OCI-LY3 (cell line): Measurements from ENCODE around the gene RNF112.

ENCODE experiments used
- H2AFZ ChIP-seq: fragments of 200-600, 300-600 bp; shearing (Covaris generic); 2 replicates; pipeline ENCODE4 v1.6.0; 2014; ENCODE audit warnings: antibody characterized with exemption, low read depth, low read length
- H3K27ac ChIP-seq: fragments of 200-600, 300-600 bp; sonication (generic); 2 replicates; pipeline ENCODE4 v1.5.1; 2014; ENCODE audit warnings: mild to moderate bottlenecking, low read length, moderate library complexity, mixed read lengths
- H3K27me3 ChIP-seq: fragments of 200-600, 300-600 bp; sonication (generic); 2 replicates; pipeline ENCODE4 v1.6.1; 2014; ENCODE audit warnings: low read depth, low read length, mixed read lengths
- H3K36me3 ChIP-seq: fragments of 200-600, 300-600 bp; sonication (generic); replicated peaks from 2 replicates; pipeline ENCODE3; 2014; ENCODE audit warnings: low read depth, low read length, mixed read lengths
- H3K4me1 ChIP-seq: fragments of 300-600, 200-600 bp; sonication (generic); 2 replicates; pipeline ENCODE4 v1.6.1; 2014; ENCODE audit warnings: low read length, mixed read lengths
- H3K4me2 ChIP-seq: fragments of 200-600, 300-600 bp; sonication (generic); 2 replicates; pipeline ENCODE4 v1.6.1; 2014; ENCODE audit warnings: low read length, mixed read lengths
- H3K4me3 ChIP-seq: fragments of 300-600, 200-600 bp; sonication (generic); 2 replicates; pipeline ENCODE4 v1.5.1; 2014; ENCODE audit warnings: antibody characterized with exemption, mild to moderate bottlenecking, low read length, moderate library complexity
- H3K79me2 ChIP-seq: fragments of 300-600, 200-600 bp; shearing (Covaris generic); 2 replicates; pipeline ENCODE4 v1.6.1; 2014; ENCODE audit warnings: mild to moderate bottlenecking, low read length, mixed read lengths
- H3K9ac ChIP-seq: fragments of 300-600, 200-600 bp; shearing (Covaris generic); 2 replicates; pipeline ENCODE4 v1.6.0; 2014; ENCODE audit warnings: mild to moderate bottlenecking, low read length, moderate library complexity
- H3K9me3 ChIP-seq: fragments of 200-600, 300-600 bp; shearing (Covaris generic); 2 replicates; pipeline ENCODE4 v1.6.1; 2014; ENCODE audit warnings: low read length, mixed read lengths; ENCODE audit not compliant: insufficient read depth
- H4K20me1 ChIP-seq: fragments of 200-600, 300-600 bp; sonication (generic); 2 replicates; pipeline ENCODE4 v1.6.1; 2016; ENCODE audit warnings: low read length, mixed read lengths; ENCODE audit not compliant: insufficient read depth
- EZH2phosphoT487 ChIP-seq: fragments of 200-600 bp; shearing (Covaris generic); IDR thresholded peaks from 2 replicates; pipeline ENCODE4 v1.6.1; 2018; ENCODE audit warnings: antibody characterized with exemption, mixed run types, low read depth
- TF ChIP-seq, protein P1 (sequence below): fragments of 200-600, 300-600 bp; sonication (generic); IDR thresholded peaks from 2 replicates; pipeline ENCODE4 v1.5.1; 2014; ENCODE audit warnings: antibody characterized with exemption, low read length, low read depth

RNF112 gene

DNA sequence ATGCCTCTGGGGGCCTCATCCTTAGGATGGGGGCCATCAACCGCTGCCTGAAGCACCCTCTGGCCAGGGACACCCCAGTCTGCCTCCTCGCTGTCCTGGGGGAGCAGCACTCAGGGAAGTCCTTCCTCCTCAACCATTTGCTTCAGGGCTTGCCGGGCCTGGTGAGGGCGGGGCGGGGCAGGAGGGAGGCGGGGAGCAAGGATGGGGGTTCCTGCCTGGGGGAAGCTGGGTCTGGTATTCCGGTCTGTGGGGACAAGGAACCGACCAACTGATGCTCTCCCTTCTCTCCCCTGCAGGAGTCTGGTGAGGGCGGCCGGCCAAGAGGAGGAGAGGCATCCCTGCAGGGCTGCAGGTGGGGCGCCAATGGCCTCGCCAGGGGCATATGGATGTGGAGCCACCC is 2.0 kb downstream of the RNF112 start:
- TF ChIP-seq, protein P1, sequence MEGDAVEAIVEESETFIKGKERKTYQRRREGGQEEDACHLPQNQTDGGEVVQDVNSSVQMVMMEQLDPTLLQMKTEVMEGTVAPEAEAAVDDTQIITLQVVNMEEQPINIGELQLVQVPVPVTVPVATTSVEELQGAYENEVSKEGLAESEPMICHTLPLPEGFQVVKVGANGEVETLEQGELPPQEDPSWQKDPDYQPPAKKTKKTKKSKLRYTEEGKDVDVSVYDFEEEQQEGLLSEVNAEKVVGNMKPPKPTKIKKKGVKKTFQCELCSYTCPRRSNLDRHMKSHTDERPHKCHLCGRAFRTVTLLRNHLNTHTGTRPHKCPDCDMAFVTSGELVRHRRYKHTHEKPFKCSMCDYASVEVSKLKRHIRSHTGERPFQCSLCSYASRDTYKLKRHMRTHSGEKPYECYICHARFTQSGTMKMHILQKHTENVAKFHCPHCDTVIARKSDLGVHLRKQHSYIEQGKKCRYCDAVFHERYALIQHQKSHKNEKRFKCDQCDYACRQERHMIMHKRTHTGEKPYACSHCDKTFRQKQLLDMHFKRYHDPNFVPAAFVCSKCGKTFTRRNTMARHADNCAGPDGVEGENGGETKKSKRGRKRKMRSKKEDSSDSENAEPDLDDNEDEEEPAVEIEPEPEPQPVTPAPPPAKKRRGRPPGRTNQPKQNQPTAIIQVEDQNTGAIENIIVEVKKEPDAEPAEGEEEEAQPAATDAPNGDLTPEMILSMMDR, result no peak
- TF ChIP-seq EZH2phosphoT487, result no peak

DNA sequence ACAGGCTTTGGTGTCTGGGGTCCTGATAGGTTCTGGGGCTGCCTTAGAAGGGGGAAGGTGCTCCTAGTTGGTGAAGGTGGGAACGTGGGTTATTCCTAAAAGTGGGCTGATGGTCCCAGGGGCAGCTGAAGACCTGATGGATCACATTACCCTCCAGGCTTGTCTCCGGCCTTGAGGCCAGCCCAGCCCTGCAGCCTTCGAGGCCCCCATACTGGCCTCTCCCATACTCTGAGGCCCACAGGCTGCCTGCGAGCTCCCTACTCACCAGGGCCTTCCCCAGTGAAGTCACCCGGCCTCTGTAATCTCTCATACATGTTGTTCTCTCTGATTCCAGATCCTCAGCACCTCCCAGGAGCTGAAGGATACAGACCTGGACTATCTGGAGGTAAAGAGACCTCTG is 2.7 kb downstream of the RNF112 start:
- Histone ChIP-seq H3K27ac (no peak overlapping the region), H2AFZ (no peak overlapping the region), H3K4me2 (no peak overlapping the region), H3K27me3 (no peaks in the 10 kb centered on the region), H4K20me1 (no peaks in the 10 kb centered on the region), H3K9ac (no peak overlapping the region), H3K4me3 (no peak overlapping the region), H3K9me3 (no peaks in the 10 kb centered on the region), H3K4me1 (no peaks in the 10 kb centered on the region), H3K79me2 (no peaks in the 10 kb centered on the region), H3K36me3 (no peaks in the 10 kb centered on the region)
- no peak for TF ChIP-seq EZH2phosphoT487
- TF ChIP-seq, protein P1, result no peak

More for the DNA sequence above, 2.0 kb downstream of the RNF112 start:
- Histone ChIP-seq H3K9ac (no peak overlapping the region), H3K4me1 (no peaks in the 10 kb centered on the region), H3K9me3 (no peaks in the 10 kb centered on the region), H3K36me3 (no peaks in the 10 kb centered on the region), H2AFZ (no peak overlapping the region), H3K27me3 (no peaks in the 10 kb centered on the region), H3K79me2 (no peaks in the 10 kb centered on the region), H4K20me1 (no peaks in the 10 kb centered on the region), H3K27ac (no peak overlapping the region), H3K4me2 (no peak overlapping the region), H3K4me3 (no peak overlapping the region)

DNA sequence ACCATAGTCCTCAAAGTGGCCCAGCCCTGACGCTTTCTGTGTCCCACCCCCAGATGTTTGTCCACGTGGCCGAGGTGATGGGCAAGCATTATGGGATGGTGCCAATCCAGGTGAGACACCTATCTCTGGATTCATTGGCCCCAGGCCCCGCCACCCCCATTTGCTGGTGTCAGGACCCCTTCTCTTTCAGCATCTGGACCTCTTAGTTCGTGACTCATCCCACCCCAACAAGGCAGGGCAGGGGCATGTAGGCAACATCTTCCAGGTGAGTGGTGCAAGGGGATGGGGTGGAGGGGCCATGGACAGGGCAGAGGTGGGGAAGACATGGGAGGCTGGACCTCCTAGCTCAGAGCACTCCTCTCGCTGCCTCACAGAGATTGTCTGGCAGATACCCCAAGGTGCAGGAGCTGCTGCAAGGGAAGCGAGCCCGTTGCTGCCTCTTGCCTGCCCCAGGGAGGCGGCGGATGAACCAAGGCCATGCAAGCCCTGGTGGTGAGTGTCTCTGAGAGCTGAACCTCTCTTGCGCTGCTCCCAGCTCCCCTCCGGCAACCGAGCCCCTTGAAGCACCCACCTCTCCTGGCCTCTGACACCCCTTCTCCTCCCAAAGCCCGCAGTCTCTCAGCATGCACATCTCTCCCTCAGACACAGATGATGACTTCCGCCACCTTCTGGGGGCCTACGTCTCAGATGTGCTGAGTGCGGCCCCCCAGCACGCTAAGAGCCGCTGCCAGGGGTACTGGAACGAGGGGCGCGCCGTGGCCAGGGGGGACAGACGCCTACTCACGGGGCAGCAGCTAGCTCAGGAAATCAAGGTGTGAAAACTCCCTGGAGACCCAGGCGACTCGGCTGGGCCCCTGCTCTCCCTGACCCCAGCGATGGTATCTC is 3.6 kb downstream of the RNF112 start:
- Histone ChIP-seq H3K36me3 (no peaks in the 10 kb centered on the region), H3K4me2 (no peak overlapping the region), H4K20me1 (no peaks in the 10 kb centered on the region), H2AFZ (no peak overlapping the region), H3K4me3 (no peak overlapping the region), H3K4me1 (no peaks in the 10 kb centered on the region), H3K9ac (no peak overlapping the region), H3K27me3 (no peaks in the 10 kb centered on the region), H3K9me3 (no peaks in the 10 kb centered on the region), H3K79me2 (no peaks in the 10 kb centered on the region), H3K27ac (no peak overlapping the region)
- TF ChIP-seq, protein P1, result no peak
- no peak for TF ChIP-seq EZH2phosphoT487

DNA sequence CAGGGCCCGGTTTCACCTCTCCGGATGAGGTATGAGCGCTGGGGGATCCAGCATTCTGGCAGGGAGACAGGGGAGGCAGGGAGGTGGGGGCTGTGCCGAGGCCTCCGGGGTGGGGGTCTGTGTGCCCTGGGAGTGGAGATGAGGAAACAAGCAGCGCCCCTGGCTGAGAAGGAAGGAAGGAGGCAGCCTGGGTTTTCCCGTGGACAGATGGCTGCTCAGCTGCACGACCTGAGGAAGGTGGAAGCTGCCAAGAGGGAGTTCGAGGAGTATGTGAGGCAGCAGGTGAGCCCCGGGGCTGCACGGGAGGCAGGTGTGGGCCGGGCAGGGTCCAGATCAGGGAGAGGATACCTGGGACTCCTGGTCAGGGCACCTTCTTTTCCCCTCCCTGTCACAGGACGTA is 4.3 kb downstream of the RNF112 start:
- no peaks in the 10 kb centered on the region for H3K9me3 ChIP-seq
- H3K9ac ChIP-seq, result no peak overlapping the region
- H3K79me2 ChIP-seq, result no peaks in the 10 kb centered on the region
- no peak overlapping the region for H3K27ac ChIP-seq
- no peaks in the 10 kb centered on the region for H3K4me1 ChIP-seq
- no peaks in the 10 kb centered on the region for H3K36me3 ChIP-seq
- H3K4me2 ChIP-seq, result no peak overlapping the region
- no peak overlapping the region for H3K4me3 ChIP-seq
- H2AFZ ChIP-seq, result no peak overlapping the region
- H4K20me1 ChIP-seq, result no peaks in the 10 kb centered on the region
- H3K27me3 ChIP-seq, result no peaks in the 10 kb centered on the region
- TF ChIP-seq, protein P1, result no peak
- TF ChIP-seq EZH2phosphoT487, result no peak
